GM12878 (cell line): Measurements from ENCODE around the gene TMPRSS7. TPM values are rescaled to one million over a fixed set of nuclear protein-coding genes. Genes with fewer than 3 reads are reported as not detected.
"Not testable (repeated sequence)": the region's sequence is repeated elsewhere in the genome, so short reads cannot be mapped to it uniquely, and the experiment has no call there.

Experiments
- ATAC-seq: fragments of 200-7000 bp; cut with Tn5 transposase; 3 replicates; pipeline ENCODE4 v1.9.1; 2020; ENCODE audit warnings: mild to moderate bottlenecking, moderate library complexity
- BruUV-seq: library from RNA; stranded (reverse); fragments of 400-500 nt; replicated peaks from 2 replicates; lab custom pipeline; 2021; lab: Mats Ljungman, UMichigan
- CTCF ChIA-PET: fragments of 300-600 bp; sonication (Branson Sonifier 250); formaldehyde crosslinking; extraction: SDS; loops from one replicate; lab custom pipeline; 2021; ENCODE audit warnings: inconsistent platforms; lab: Yijun Ruan, JAX
- POLR2A ChIA-PET: fragments of 350-600 bp; formaldehyde crosslinking; extraction: SDS; loops from one replicate; lab custom pipeline; 2021; ENCODE audit warnings: inconsistent platforms; lab: Charles Lee
- RAD21 ChIA-PET: fragments of 300-600 bp; sonication (Branson Sonifier 250); formaldehyde crosslinking; loops from one replicate; lab custom pipeline; 2023; ENCODE audit warnings: antibody characterized with exemption; ENCODE audit not compliant: unreplicated experiment; lab: Charles Lee
- SMC1A ChIA-PET: fragments of 300-600 bp; sonication (Branson Sonifier 250); formaldehyde crosslinking; loops from one replicate; lab custom pipeline; 2023; ENCODE audit not compliant: unreplicated experiment, uncharacterized antibody; lab: Charles Lee
- DNase-seq: peaks from one replicate; pipeline ENCODE4 v3.0.0-alpha.2; 2011; ENCODE audit warnings: low read depth, low spot score
- FAIRE-seq: peaks from 3 replicates; lab custom pipeline; 2011; peaks lifted over from hg19 to GRCh38; lab: Jason Lieb, UNC
- H2AFZ ChIP-seq: 2 replicates; pipeline ENCODE4 v1.6.0; 2011; ENCODE audit warnings: low read depth, low read length, control low read depth; ENCODE audit not compliant: control insufficient read depth
- H3K27ac ChIP-seq: 2 replicates; pipeline ENCODE4 v1.5.1; 2011; ENCODE audit warnings: control low read depth; ENCODE audit not compliant: control insufficient read depth, insufficient read depth
- H3K27me3 ChIP-seq, 2 experiments: replicated peaks in 1 of 2; 2 replicates each; pipeline versions ENCODE4 v1.6.0 to v1.6.1; 2011; ENCODE audit warnings: low read length in 1 of 2; ENCODE audit not compliant: control insufficient read depth in 2 of 2, insufficient read depth in 2 of 2
- H3K36me3 ChIP-seq, 2 experiments: 2 replicates each; pipeline ENCODE4 v1.5.1; 2011; ENCODE audit warnings: low read length in 1 of 2; ENCODE audit not compliant: control insufficient read depth in 2 of 2, insufficient read depth in 2 of 2
- H3K4me1 ChIP-seq: 2 replicates; pipeline ENCODE4 v1.6.1; 2011; ENCODE audit warnings: mild to moderate bottlenecking, low read length, moderate library complexity, mixed read lengths; ENCODE audit not compliant: control insufficient read depth, insufficient read depth
- H3K4me2 ChIP-seq: 2 replicates; pipeline ENCODE4 v1.6.0; 2011; ENCODE audit warnings: control low read depth; ENCODE audit not compliant: control insufficient read depth, insufficient read depth
- H3K4me3 ChIP-seq: fragments of 200-600 bp; sonication (generic); 2 replicates; pipeline ENCODE4 v1.5.1; 2016
- H3K79me2 ChIP-seq: 2 replicates; pipeline ENCODE4 v1.6.0; 2011; ENCODE audit warnings: low read length; ENCODE audit not compliant: control insufficient read depth, insufficient read depth
- H3K9ac ChIP-seq: 2 replicates; pipeline ENCODE4 v1.8.0; 2011; ENCODE audit warnings: low read length, control low read depth, mixed read lengths; ENCODE audit not compliant: control insufficient read depth, insufficient read depth
- H3K9me3 ChIP-seq: replicated peaks from 3 replicates; pipeline ENCODE4 v1.5.1; 2011; ENCODE audit warnings: mild to moderate bottlenecking, low read length; ENCODE audit not compliant: control insufficient read depth, insufficient read depth
- H4K20me1 ChIP-seq: 2 replicates; pipeline ENCODE4 v1.6.0; 2011; ENCODE audit not compliant: control insufficient read depth, insufficient read depth
- CBX3 ChIP-seq: fragments of 200-600 bp; sonication (generic); IDR thresholded peaks from 2 replicates; pipeline ENCODE4 v1.6.1; 2016; ENCODE audit warnings: low read depth, borderline replicate concordance
- CTCF ChIP-seq, 3 experiments: IDR thresholded peaks in 2 of 3; conservative IDR thresholded peaks in 1 of 3; 2 replicates each; pipeline ENCODE4 v1.5.1; 2011; ENCODE audit warnings: low read depth in 3 of 3, low read length in 3 of 3, mild to moderate bottlenecking in 3 of 3, control low read depth in 2 of 3, moderate library complexity in 2 of 3, inconsistent platforms in 1 of 3, mixed read lengths in 1 of 3; ENCODE audit not compliant: control insufficient read depth in 2 of 3, insufficient read depth in 1 of 3; ENCODE audit errors: extremely low read depth in 1 of 3
- FOS ChIP-seq: IDR thresholded peaks from 3 replicates; pipeline ENCODE4 v1.6.1; 2011; ENCODE audit warnings: borderline replicate concordance; ENCODE audit not compliant: insufficient read length; ENCODE audit errors: extremely low read depth
- PML ChIP-seq: IDR thresholded peaks from 2 replicates; pipeline ENCODE4 v1.6.1; 2012; ENCODE audit warnings: low read length, inconsistent platforms
- ZBTB33 ChIP-seq: fragments of 450-650 bp; IDR thresholded peaks from 2 replicates; pipeline ENCODE4 v1.6.1; 2017; ENCODE audit warnings: mild to moderate bottlenecking
- ZNF622 ChIP-seq: fragments of 450-650 bp; IDR thresholded peaks from 2 replicates; pipeline ENCODE4 v1.6.1; 2017; ENCODE audit warnings: mild to moderate bottlenecking, inconsistent platforms
- WGBS: methylation state at CpG from one replicate; pipeline ENCODE4 v1.1.6; 2016; ENCODE audit warnings: low lambda C conversion rate; ENCODE audit not compliant: insufficient replicate concordance, insufficient coverage; ENCODE audit errors: missing lambda C conversion rate; 5-methylcytosine and 5-hydroxymethylcytosine counted together
- in situ Hi-C: fragments of 300-500 bp; cut with MboI; formaldehyde crosslinking; loops from 9 replicates; pipeline ENCODE4 v1.14.3; 2018; ENCODE audit warnings: mixed read lengths
- intact Hi-C: fragments of 100-400 bp; cut with micrococcal nuclease; formaldehyde crosslinking; loops from one replicate; pipeline ENCODE4 v1.14.2; 2022; ENCODE audit not compliant: unreplicated experiment
- polyA plus RNA-seq, 11 experiments: library from polyadenylated mRNA; depleted of rRNA in 4 of 11; unstranded in 6 of 11; stranded (reverse) in 5 of 11; fragments of >200 nt; fragmentation: Nextera tagmentation in 4 of 11; fragmentation: Illumina TruSeq in 1 of 11; extraction: Ambion mirVana in 4 of 11; extraction: Trizol in 1 of 11; gene quantifications; 1 replicate in 1 of 11; 2 replicates in 10 of 11; pipeline versions ENCODE4 v1.2.1 to v1.2.3, GENCODE V29; 2011 to 2016; ENCODE audit warnings: inconsistent platforms in 2 of 11, missing spikeins in 2 of 11, low read depth in 1 of 11
- total RNA-seq, 4 experiments: library from RNA; depleted of rRNA in 3 of 4; stranded (reverse); fragments of >200 nt in 3 of 4; fragmentation: Illumina TruSeq in 1 of 4; extraction: Trizol in 1 of 4; gene quantifications; 2 replicates each; pipeline versions ENCODE4 v1.2.1 to v1.2.3, GENCODE V29; 2013 to 2021

Gene TMPRSS7
- total and polyA plus RNA-seq, 10 of the 15 experiments (the other 5 are each of a cell fraction or from before 2014, with no cell fraction given) = 0.03 TPM; not detected in 9

- TF ChIP-seq ZBTB33 = no peak
- TF ChIP-seq ZNF622 = no peak
Observed at GRCh38 chr3:112032098-112032731, 2.3 kb upstream of the TMPRSS7 start (continued).

- no peak for ATAC-seq
- Histone ChIP-seq H3K4me1 (no peaks in the 10 kb centered on the region), H3K27ac (no peak overlapping the region), H3K4me2 (no peak overlapping the region), H3K79me2 (no peaks in the 10 kb centered on the region), H2AFZ (no peak overlapping the region), H4K20me1 (no peaks in the 10 kb centered on the region), H3K9me3 (no peaks in the 10 kb centered on the region), H3K36me3 (no peaks in the 10 kb centered on the region), H3K4me3 (no peak overlapping the region), H3K9ac (no peak overlapping the region), H3K27me3 (0 out of 4 replicates have a peak, but pooled peaks cover 0 to 2% of the 10 kb centered on the region in 2 experiments)
- CTCF ChIA-PET = interaction anchor here (1.2 to 2.4 kb wide), 5 partner anchors 8 to 320 kb away, joined by 4 to 12 read pairs (median 6); no protein-coding TSS in a partner anchor
- RAD21 ChIA-PET = no interaction called here
- intact Hi-C loops = no loop called here
- POLR2A ChIA-PET = no interaction called here
- TF ChIP-seq FOS (no peak), PML (no peak), CBX3 (no peak), CTCF (IDR thresholded peaks at IDR 0.05 in 2 of 3, conservative IDR thresholded peaks at IDR 0.05 in 1 of 3; ENCODE audit: control insufficient read depth in 2 of 3, extremely low read depth in 1 of 3, insufficient read depth in 1 of 3, low read depth in 3 of 3, low read length in 3 of 3) (no peak)
- BruUV-seq = no TSS peak
- SMC1A ChIA-PET = interaction anchor here (1.0 to 1.6 kb wide), 3 partner anchors 8 to 19 kb away, joined by 3 read pairs; no protein-coding TSS in a partner anchor
- 40% methylated on average over 3 of the region's 3 CpGs for WGBS
- DNase-seq = no peak
- in situ Hi-C loops = no loop called here
- FAIRE-seq = no peak
Observed at GRCh38 chr3:112035241-112035640, 705 bp downstream of the TMPRSS7 start.

GRCh38 chr3:112037194-112037593 is 2.7 kb downstream of the TMPRSS7 start:
- ATAC-seq, CTCF ChIA-PET, SMC1A ChIA-PET, H3K4me2 ChIP-seq, intact Hi-C loops, H3K9ac ChIP-seq, FAIRE-seq, H3K9me3 ChIP-seq, H3K4me1 ChIP-seq, H3K36me3 ChIP-seq, H3K27me3 ChIP-seq, H3K79me2 ChIP-seq, BruUV-seq, DNase-seq, in situ Hi-C loops, H4K20me1 ChIP-seq, H3K4me3 ChIP-seq, POLR2A ChIA-PET, H3K27ac ChIP-seq, RAD21 ChIA-PET, H2AFZ ChIP-seq: not testable (repeated sequence)
- WGBS = 26% methylated on average over 4 of the region's 4 CpGs
